Hepatocyte (in vitro differentiated cells): ENCODE results near the gene EPHA2. TPM values are rescaled to one million over a fixed set of nuclear protein-coding genes. Genes with fewer than 3 reads are reported as not detected.
"Not testable (repeated sequence)": the region's sequence is repeated elsewhere in the genome, so short reads cannot be mapped to it uniquely, and the experiment has no call there.

Experiments
- DNase-seq: peaks from one replicate; pipeline ENCODE4 v3.0.0-alpha.2; 2016; ENCODE audit warnings: low spot score
- H2AFZ ChIP-seq: fragments of 200-600 bp; sonication (generic); 2 replicates; pipeline ENCODE4 v1.6.0; 2016; ENCODE audit warnings: antibody characterized with exemption, mild to moderate bottlenecking
- H3K27ac ChIP-seq: fragments of 200-600 bp; sonication (generic); 2 replicates; pipeline ENCODE4 v1.5.1; 2016; ENCODE audit warnings: mild to moderate bottlenecking
- H3K27me3 ChIP-seq: fragments of 200-600 bp; sonication (generic); 2 replicates; pipeline ENCODE4 v1.6.1; 2016
- H3K36me3 ChIP-seq: fragments of 200-600 bp; sonication (generic); replicated peaks from 2 replicates; pipeline ENCODE4 v1.5.1; 2016; ENCODE audit warnings: low read depth; ENCODE audit not compliant: insufficient read depth
- H3K4me1 ChIP-seq: fragments of 200-600 bp; sonication (generic); 2 replicates; pipeline ENCODE4 v1.5.1; 2016; ENCODE audit warnings: mild to moderate bottlenecking, moderate library complexity; ENCODE audit not compliant: insufficient read depth
- H3K4me2 ChIP-seq: fragments of 200-600 bp; sonication (generic); 2 replicates; pipeline ENCODE4 v1.6.0; 2016
- H3K4me3 ChIP-seq: fragments of 200-600 bp; sonication (generic); 2 replicates; pipeline ENCODE4 v1.5.1; 2016; ENCODE audit warnings: mild to moderate bottlenecking
- H3K79me2 ChIP-seq: fragments of 200-600 bp; sonication (generic); 2 replicates; pipeline ENCODE4 v1.6.0; 2017; ENCODE audit warnings: mild to moderate bottlenecking
- H3K9me2 ChIP-seq: fragments of 200-600 bp; sonication (generic); replicated peaks from 2 replicates; pipeline ENCODE4 v1.6.0; 2017; ENCODE audit warnings: mild to moderate bottlenecking; ENCODE audit not compliant: insufficient read depth
- H3K9me3 ChIP-seq: fragments of 200-600 bp; sonication (generic); 2 replicates; pipeline ENCODE4 v1.5.1; 2016; ENCODE audit warnings: low read depth, mild to moderate bottlenecking
- H4K20me1 ChIP-seq: fragments of 200-600 bp; sonication (generic); 2 replicates; pipeline ENCODE4 v1.6.0; 2016; ENCODE audit warnings: mild to moderate bottlenecking; ENCODE audit not compliant: insufficient read depth, poor library complexity, severe bottlenecking
- EZH2 ChIP-seq: fragments of 200-600 bp; sonication (generic); IDR thresholded peaks from 2 replicates; pipeline ENCODE4 v1.6.1; 2016; ENCODE audit warnings: antibody characterized with exemption, mild to moderate bottlenecking, borderline replicate concordance
- EZH2phosphoT487 ChIP-seq: fragments of 200-600 bp; sonication (generic); IDR thresholded peaks from one replicate; pipeline ENCODE4 v1.6.1; 2018; ENCODE audit warnings: antibody characterized with exemption, mild to moderate bottlenecking, low read depth, moderate library complexity; ENCODE audit not compliant: unreplicated experiment, severe bottlenecking
- WGBS: methylation state at CpG from one replicate; pipeline ENCODE4 v1.1.6; 2016; ENCODE audit warnings: low lambda C conversion rate; ENCODE audit errors: missing lambda C conversion rate; 5-methylcytosine and 5-hydroxymethylcytosine counted together
- polyA plus RNA-seq: library from polyadenylated mRNA; unstranded; fragments of >200 nt; fragmentation: Nextera tagmentation; extraction: Ambion mirVana; gene quantifications from 2 replicates; pipeline ENCODE4 v1.2.1, GENCODE V29; 2016
- total RNA-seq: library from RNA; depleted of rRNA; stranded (reverse); fragments of >200 nt; gene quantifications from 2 replicates; pipeline ENCODE4 v1.2.3, GENCODE V29; 2014
- TF ChIP-seq, protein P1 (sequence below): fragments of 200-600 bp; sonication (generic); IDR thresholded peaks from 2 replicates; pipeline ENCODE4 v1.5.1; 2016; ENCODE audit warnings: antibody characterized with exemption, mild to moderate bottlenecking; ENCODE audit not compliant: poor library complexity

Gene EPHA2
- total and polyA plus RNA-seq, 2 experiments from 2014 or later: 20.4 to 27.3 TPM

DNA sequence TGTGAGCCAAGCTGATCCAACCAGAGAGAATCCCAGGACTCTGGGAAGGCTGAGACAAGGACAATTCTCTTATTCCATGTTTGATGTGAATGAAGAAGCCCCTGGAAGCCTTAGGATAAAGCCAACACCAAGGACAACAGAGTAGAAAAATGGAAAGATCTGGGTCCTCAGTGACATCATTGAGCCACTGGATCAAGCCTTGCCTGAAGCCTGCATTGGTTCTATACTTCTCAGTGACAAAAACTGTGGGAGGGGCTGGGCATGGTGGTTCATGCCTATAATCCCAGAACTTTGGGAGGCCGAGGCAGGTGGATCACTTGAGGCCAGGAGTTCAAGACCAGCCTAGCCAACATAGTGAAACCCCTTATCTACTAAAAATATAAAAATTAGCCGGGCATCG, 41.0 kb upstream of the EPHA2 start:
- DNase-seq: no peak
- Histone ChIP-seq H3K4me1 (no peaks in the 10 kb centered on the region), H3K9me3 (no peaks in the 10 kb centered on the region), H3K27ac (no peak overlapping the region), H3K9me2 (no peaks in the 10 kb centered on the region), H2AFZ (no peak overlapping the region), H3K4me2 (no peak overlapping the region), H3K79me2 (no peaks in the 10 kb centered on the region), H3K36me3 (no peaks in the 10 kb centered on the region), H4K20me1 (no peaks in the 10 kb centered on the region), H3K4me3 (no peak overlapping the region), H3K27me3 (no peaks in the 10 kb centered on the region)
- TF ChIP-seq EZH2phosphoT487: no peak
- TF ChIP-seq EZH2: no peak
- TF ChIP-seq, protein P1, sequence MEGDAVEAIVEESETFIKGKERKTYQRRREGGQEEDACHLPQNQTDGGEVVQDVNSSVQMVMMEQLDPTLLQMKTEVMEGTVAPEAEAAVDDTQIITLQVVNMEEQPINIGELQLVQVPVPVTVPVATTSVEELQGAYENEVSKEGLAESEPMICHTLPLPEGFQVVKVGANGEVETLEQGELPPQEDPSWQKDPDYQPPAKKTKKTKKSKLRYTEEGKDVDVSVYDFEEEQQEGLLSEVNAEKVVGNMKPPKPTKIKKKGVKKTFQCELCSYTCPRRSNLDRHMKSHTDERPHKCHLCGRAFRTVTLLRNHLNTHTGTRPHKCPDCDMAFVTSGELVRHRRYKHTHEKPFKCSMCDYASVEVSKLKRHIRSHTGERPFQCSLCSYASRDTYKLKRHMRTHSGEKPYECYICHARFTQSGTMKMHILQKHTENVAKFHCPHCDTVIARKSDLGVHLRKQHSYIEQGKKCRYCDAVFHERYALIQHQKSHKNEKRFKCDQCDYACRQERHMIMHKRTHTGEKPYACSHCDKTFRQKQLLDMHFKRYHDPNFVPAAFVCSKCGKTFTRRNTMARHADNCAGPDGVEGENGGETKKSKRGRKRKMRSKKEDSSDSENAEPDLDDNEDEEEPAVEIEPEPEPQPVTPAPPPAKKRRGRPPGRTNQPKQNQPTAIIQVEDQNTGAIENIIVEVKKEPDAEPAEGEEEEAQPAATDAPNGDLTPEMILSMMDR: no peak
- WGBS: 85% methylated on average over 3 of the region's 3 CpGs

DNA sequence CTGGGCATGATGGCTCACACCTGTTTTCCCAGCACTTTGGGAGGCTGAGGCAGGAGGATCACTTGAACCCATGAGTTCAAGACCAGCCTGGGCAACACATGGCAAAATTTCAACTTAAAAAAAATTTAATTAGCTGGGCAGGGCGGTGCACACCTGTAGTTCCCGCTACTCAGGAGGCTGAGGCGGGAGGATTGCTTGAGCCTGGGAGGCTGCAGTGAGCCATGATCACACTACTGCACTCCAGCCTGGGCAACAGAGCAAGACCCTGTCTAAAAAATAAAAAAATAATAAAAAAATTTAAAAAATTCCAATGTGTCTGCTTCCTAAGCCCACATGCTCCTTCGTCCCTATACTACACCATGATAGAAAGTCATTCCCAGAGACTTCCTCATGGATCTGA, 40.3 kb upstream of the EPHA2 start:
- not testable (repeated sequence) for H3K9me3 ChIP-seq, H3K4me3 ChIP-seq, H2AFZ ChIP-seq, DNase-seq, H3K27me3 ChIP-seq, H3K4me2 ChIP-seq, H3K9me2 ChIP-seq, H3K4me1 ChIP-seq, H3K27ac ChIP-seq, H4K20me1 ChIP-seq, H3K36me3 ChIP-seq, H3K79me2 ChIP-seq
- 96% methylated on average over 4 of the region's 4 CpGs for WGBS

DNA sequence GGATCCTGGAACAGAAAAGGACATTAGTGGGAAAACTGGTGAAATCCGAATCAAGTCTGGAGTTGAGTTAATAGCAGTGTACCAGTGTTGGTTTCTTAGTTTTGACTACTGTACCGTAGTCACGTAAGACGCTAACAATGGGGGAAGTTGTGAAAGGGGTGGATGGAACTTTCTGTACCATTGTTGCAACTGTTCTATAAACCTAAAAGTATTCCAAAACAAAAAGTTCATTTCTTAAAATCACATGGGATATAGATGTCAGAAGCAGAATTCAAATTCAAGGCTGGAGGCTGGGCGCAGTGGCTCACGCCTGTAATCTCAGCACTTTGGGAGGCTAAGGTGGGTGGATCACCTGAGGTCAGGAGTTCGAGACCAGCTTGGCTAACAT, 39.6 kb upstream of the EPHA2 start:
- Histone ChIP-seq H3K4me1 (no peaks in the 10 kb centered on the region), H2AFZ (no peak overlapping the region), H3K4me2 (no peak overlapping the region), H3K27me3 (no peaks in the 10 kb centered on the region), H3K4me3 (no peak overlapping the region), H3K9me2 (no peaks in the 10 kb centered on the region), H4K20me1 (no peaks in the 10 kb centered on the region), H3K79me2 (no peaks in the 10 kb centered on the region), H3K9me3 (no peaks in the 10 kb centered on the region), H3K27ac (no peak overlapping the region), H3K36me3 (no peaks in the 10 kb centered on the region)
- TF ChIP-seq EZH2: no peak
- TF ChIP-seq, protein P1: no peak
- TF ChIP-seq EZH2phosphoT487: no peak
- 92% methylated on average over 7 of the region's 7 CpGs for WGBS
- no peak for DNase-seq

DNA sequence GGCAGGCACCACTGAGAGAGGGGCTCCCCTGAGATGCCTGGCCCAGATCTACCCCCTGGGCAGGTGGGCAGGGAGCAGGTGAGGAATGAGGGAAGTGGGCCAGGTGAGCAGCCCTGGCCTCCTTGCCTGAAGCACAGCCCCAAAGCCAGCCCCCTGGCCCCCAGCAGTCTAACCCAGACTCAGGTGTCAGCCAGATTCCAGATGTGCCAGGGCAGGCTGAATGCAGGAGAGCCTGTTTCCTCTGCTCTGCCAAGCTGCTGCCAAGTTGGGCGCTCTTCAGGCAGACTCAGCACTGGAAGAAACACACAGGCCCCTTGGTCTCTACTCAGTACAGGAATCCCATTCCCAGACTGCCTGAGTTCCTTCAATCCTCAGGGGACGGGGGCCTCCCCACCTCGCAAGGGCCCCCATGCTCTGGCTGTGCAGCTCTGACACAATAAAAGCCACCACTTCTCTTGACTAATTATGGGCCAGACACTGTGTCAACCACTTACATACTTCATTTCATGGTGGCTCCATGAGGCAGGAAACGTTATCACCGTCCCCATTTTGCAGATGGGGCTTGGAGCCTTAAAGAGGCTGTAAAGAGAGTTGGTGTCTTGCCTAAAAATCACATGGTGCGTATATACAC, 36.2 kb upstream of the EPHA2 start:
- Histone ChIP-seq H3K27ac (no peak overlapping the region), H3K79me2 (no peaks in the 10 kb centered on the region), H3K4me1 (peaks cover 5% of the 10 kb centered on the region), H4K20me1 (no peaks in the 10 kb centered on the region), H3K9me2 (no peaks in the 10 kb centered on the region), H2AFZ (no peak overlapping the region), H3K4me3 (no peak overlapping the region), H3K4me2 (no peak overlapping the region), H3K27me3 (no peaks in the 10 kb centered on the region), H3K9me3 (no peaks in the 10 kb centered on the region), H3K36me3 (no peaks in the 10 kb centered on the region)
- 86% methylated on average over 6 of the region's 6 CpGs for WGBS
- no peak for DNase-seq
- TF ChIP-seq EZH2phosphoT487 (no peak), EZH2 (no peak)
- TF ChIP-seq, protein P1: no peak
